OCI-LY1 (cell line): ENCODE measurements around the gene F2.

Experiments used
- EZH2 ChIP-seq: fragments of 200-600 bp; sonication (generic), shearing (Covaris generic); IDR thresholded peaks from 2 replicates; pipeline ENCODE4 v1.8.0; 2017; ENCODE audit warnings: borderline replicate concordance, mixed run types, mild to moderate bottlenecking, antibody characterized with exemption, low read length, moderate library complexity, mixed read lengths
- TF ChIP-seq, protein P1 (sequence below): fragments of 200-600 bp; sonication (generic), shearing (Covaris generic); IDR thresholded peaks from 2 replicates; pipeline ENCODE4 v1.5.1; 2017; ENCODE audit warnings: mild to moderate bottlenecking, antibody characterized with exemption, low read length, moderate library complexity, mixed read lengths

DNA sequence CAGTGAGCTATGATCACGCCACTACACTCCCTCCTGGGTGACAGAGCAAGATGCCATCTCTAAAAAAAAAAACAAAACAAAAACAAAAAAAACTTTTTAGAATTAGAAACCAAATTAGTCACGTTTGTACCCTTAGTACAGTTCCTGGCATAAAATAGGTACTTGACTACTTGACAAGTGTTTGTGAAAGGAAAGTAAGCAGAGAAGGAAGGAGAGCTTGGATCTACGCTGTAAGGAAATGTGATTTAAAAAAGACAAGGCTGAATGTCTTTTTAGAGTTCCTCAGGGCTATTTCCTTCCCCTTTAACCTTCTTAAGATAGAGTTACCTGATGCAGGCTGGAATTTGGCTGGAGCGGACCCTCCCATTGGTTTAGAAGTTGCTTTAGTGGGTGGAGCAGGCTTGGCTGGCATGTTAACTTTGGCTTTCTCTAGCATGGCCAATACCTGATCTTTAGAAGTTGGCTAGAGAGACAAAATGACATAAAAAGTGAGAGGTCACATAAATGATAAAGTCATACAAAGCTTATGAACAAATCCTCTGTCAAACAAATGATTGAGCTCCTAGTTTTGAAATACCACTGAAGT is 50.7 kb downstream of the F2 start:
- TF ChIP-seq, protein P1, sequence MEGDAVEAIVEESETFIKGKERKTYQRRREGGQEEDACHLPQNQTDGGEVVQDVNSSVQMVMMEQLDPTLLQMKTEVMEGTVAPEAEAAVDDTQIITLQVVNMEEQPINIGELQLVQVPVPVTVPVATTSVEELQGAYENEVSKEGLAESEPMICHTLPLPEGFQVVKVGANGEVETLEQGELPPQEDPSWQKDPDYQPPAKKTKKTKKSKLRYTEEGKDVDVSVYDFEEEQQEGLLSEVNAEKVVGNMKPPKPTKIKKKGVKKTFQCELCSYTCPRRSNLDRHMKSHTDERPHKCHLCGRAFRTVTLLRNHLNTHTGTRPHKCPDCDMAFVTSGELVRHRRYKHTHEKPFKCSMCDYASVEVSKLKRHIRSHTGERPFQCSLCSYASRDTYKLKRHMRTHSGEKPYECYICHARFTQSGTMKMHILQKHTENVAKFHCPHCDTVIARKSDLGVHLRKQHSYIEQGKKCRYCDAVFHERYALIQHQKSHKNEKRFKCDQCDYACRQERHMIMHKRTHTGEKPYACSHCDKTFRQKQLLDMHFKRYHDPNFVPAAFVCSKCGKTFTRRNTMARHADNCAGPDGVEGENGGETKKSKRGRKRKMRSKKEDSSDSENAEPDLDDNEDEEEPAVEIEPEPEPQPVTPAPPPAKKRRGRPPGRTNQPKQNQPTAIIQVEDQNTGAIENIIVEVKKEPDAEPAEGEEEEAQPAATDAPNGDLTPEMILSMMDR = no peak
- TF ChIP-seq EZH2 = no peak
